Measurements from ENCODE around the gene DCP1B.

The DCP1B gene

GRCh38 chr12:1934068-1934467, 70.2 kb downstream of the DCP1B start:
- DNase-seq, result no peak

DNA sequence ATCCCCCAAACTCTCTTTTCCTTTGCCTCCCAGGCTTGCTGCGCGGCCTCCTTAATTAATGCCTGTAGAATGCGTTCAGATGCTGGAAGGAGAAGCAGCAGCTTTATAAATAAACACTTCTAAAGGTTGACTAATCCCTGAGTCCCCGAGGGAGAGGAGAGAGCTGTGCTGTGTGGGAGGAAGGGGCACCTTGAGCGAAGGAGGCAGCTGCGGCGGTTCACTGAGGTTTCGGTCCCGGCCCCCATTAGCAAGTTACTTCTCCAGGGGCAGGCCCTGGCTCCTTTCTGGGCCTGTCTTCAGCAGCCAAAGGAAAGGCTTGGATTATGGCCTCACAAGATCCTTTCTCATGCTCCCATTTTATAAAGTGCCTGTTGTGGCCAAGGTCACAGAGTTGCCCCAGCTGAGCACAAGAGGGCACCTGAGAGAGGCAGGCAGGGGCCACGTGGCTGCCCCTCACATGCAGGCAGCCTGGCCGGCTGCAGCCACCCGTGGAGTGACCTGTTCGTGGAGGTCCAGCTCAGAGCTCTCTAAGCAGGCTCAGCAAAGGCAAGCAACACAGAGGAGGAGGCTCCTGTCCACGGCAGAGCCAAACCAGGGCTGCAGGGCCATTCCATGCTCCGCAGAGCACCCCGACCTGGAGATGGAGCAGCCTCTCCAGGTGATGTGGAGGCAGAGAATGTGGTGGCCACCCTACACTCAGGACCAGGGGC, 70.8 kb downstream of the DCP1B start:
- no peak for DNase-seq

GRCh38 chr12:1932264-1932777, 71.9 kb downstream of the DCP1B start:
- DNase-seq, result no peak

DNA sequence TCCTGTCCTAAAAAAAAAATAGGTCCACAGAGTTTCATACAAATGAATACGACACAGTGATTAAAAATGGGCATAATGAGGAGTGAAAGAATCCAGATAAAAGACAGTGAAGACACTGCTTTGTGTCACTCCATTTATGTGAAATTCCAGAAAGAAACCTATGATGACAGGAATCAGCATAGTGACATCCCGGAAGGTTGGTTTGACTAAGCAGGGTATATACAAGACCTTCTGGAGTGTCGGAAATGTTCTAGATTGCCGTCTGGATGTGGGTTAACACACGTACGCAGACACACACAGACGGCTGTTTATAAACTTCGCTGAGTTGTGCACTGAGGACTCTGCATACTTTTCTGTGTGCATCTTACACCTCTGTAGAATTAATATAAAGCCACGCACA, 72.6 kb downstream of the DCP1B start:
- DNase-seq, result no peak

- no peak for DNase-seq
Observed at GRCh38 chr12:1930803-1931597, 73.3 kb downstream of the DCP1B start.

- no peak for DNase-seq
Observed at GRCh38 chr12:1929985-1930802, 74.1 kb downstream of the DCP1B start.

DNA sequence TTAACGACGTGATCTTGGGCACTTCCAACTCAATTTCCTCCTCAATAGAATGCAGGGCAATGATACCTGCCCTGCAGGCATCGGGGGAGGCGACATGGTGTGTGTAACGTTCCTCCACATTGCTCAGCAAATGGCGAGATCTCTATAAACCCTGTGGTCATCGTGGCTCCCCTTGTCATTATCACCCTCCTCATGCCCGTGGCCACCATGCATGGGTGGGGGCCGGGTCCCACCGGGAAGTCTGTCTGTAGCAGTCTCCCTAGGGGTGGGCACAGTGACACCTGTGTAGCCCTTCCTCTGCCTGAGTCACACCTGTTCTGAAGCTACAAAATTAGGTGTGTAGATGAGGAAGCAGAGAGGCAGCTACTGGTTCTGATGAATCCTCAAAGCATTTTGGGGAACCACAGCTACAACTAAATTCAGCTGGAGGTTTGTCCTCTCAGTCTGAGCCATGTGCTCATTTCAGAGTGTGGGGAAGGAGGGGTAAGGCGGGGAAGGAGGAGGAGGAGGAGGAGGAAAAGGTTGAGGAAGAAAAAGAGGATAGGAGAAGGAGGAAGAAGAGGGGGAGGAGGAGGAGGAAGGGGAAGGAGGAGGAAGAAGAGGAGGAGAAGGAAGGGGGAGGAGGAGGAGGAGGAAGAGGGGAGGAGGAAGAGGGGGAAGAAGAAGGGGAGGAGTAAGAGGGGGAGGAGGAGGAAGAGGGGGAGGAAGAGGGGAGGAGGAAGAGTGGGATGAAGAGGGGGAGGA, 74.8 kb downstream of the DCP1B start:
- no peak for DNase-seq

- DNase-seq, result no peak
Observed at GRCh38 chr12:1928439-1929121, 75.7 kb downstream of the DCP1B start.

DNA sequence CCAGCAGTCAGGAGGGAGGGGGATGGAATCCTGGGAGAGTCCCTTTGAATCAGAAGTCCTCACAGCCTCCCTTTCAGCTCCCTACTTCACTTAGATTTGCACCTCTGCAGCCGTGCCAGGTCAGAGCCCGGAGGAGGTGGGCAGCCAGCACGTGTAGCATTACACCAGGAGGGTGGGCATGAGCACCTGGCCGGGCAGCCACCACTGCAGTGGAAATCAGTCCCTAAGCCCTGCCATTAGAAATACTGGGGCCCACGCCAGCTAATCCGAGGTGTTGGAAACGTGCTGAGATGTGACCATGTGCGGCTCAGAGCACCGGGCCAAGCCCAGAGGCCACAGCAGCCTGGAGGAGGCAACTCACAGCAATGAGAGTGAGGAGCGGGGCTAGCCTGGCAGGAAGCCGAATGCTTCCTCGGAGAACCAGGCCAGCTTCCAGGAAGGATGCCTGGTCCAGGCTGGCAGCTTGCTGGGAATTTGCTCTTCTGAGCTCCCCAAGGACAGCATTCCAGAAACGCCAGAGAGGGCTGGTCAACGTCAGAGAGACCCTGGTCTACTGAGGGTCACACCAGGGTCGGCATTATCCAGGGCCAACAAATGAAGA, 76.4 kb downstream of the DCP1B start:
- no peak for DNase-seq

GRCh38 chr12:1927051-1927680, 77.1 kb downstream of the DCP1B start:
- DNase-seq, result no peak

DNA sequence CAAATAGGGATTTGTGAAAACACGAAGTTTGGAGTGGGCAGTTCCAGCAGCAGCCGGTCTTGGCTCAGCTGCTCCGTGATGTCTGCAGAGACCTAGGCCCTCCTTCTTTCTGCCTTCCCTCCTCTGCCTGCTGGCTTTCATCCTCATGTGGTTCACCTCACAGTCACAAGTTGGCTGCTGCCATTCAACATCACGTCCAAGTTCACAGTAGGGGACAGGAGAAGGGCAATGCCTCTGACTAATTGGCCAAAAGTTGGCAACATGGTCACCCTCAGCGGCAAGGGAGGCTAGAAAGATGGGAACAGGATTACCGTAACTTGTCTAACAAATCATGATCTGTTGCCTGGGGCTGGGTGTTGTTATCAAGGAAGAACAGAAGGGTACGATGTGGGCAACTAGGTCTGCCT, 78.0 kb downstream of the DCP1B start:
- DNase-seq, result no peak

GRCh38 chr12:1925684-1926006, 78.6 kb downstream of the DCP1B start:
- DNase-seq, result no peak

DNA sequence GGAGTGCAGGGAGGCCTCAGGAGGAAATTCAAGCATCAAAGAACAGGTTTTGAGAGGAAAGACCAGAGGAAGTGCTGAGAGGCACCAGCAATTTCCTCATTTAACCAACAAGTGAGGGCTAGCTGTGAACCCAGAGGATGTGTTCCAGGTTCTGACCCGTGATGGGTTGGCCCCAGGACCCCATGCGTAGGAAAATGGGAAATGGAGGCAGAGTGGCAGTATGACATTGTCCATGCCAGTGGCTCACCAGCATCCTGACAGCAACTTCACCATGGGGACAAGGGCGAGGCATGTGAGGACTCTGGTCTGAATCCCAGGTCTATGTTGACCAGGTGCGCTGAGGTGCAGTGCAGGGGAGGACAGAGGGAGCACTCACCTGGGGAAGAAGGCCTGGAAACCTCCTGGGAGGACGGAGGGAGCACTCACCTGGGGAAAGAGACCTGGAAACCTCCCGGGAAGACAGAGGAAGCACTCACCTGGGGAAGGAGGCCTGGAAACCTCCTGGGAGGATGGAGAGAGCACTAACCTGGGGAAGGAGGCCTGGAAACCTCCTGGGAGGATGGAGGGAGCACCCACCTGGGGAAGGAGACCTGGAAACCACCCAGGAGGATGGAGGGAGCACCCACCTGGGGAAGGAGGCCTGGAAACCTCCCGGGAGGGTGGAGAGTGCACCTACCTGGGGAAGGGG, 79.1 kb downstream of the DCP1B start:
- no peak for DNase-seq

DNA sequence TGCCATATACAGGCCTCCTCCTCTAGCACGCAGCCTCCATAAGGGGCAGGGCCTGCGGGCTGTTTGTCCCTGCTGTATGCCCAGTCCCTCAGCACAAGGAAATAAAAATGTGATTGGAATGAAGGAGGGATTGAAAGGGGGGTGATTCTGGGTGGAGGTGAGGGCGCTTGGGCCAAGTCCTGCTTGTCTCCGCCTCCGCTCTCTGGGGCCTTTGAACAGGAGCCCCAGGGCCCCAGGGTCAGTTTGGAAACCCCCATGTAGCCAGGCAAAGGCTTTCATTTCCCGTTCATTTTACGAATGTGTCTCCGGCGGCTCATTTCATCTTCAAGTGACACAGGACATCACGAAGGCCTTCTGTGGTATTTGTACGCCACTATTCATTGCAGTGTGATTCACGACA, 81.3 kb downstream of the DCP1B start:
- DNase-seq, result no peak

- DNase-seq, result no peak
Observed at GRCh38 chr12:1922075-1922709, 82.1 kb downstream of the DCP1B start.

DNA sequence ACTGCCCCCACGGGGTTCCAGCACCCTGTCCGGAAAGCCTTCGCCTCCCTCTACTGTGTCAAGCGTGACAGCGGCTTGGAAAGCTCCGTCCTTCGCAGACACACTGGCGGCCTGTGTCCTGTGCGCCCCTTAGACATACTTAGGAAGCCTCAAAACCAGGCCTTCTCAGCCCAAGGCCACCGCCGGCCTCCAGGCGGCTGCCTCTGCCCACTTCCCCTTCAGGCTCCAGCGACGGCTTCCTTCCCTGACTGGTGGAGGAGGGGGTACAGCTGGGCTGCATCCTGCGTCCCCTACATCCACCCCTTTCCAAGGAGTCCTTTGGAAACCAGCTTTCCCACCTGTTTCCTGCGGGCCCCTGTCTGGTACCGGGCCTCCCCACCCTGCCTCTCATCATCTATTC, 83.3 kb downstream of the DCP1B start:
- no peak for DNase-seq

DNA sequence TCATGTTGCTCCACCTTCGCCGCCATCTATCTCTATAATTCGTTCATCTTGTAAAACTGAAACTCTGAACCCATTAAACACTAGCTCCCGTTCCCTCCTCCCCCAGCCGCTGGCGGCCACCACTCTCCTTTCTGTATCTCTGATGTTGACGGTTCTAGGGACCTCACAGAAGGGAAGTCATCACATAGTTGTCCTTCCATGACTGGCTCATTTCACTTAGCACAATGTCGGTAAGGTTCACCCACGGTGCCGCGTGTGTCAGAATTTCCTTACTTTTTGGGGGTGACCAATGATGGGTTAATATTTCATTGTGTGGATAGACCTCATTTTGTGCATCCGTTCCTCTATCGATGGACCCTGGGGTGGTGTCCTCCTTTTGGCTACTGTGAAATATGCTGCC, 83.8 kb downstream of the DCP1B start:
- no peak for DNase-seq

DNA sequence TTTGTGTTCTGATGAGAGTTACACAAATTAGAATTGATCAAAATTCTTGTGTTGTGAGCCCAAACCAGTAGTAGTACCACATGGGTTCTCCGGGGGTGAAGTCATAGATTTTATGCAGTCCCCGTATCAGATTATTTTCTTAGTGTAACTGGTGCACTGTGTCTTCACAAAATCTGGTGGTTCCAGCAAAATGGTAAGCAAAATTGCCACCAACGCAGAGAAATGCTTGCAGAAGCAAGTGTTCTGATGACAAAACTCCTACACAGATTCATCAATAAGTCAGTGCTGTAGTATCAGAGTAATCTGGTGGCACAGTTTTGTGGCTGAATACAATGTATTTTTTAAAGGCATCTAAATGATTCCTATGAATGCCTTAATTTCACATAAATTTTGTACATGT, 84.5 kb downstream of the DCP1B start:
- no peak for DNase-seq

DNA sequence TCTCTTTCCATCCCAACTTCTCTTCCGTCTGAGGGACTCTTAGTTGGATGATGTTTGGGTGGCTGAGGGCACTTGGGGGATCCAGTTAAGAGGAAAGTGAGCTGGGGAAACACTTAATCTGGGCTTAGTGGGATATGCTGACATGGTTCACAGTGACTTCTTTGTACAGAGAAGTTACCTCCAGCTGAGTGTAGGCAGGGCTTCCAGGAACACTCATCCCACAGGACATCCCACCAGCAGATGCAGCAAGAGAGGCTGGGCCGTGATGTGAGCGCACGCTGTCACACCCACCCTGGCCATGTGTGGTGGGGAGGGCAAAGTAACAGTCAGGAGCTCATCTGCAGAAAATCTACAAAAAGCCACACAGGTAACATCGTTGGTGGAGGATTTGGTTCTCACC, 85.0 kb downstream of the DCP1B start:
- DNase-seq, result no peak

DNA sequence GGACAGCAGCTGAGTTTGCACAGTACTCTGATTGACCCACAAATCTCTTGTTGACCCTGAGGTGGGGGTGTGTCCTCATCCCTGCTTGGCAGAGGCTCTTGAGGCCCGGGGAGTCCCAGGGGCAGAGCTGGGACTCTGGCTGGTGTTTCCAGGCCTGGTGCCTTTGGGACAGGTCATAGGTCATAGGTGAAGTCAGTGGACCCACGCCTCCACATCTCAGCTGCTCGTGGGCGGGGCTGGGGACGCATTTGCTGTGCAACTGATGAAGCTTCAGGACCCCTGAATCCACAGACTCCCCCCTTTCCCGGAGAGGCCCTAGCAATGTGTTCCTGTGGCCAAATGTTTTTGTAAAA, 85.4 kb downstream of the DCP1B start:
- DNase-seq, result no peak
